Stimulated activated naive CD8-positive, alpha-beta T cell treated with anti-CD3 and anti-CD28 coated beads, Interleukin-15, amount 100 ng/mL, for 72 hours (primary cell): ENCODE measurements around the gene SOX6.

Experiments
- ATAC-seq: fragments of 150-1000 bp; cut with Tn5 transposase; 2 replicates; pipeline ENCODE4 v1.10.0; 2021; ENCODE audit warnings: mild to moderate bottlenecking, moderate library complexity
- DNase-seq, 2 donors: peaks; one replicate each; pipeline ENCODE4 v3.0.0; 2021 to 2022
- H3K27ac Mint-ChIP-seq, 2 donors: one replicate each; pipeline ENCODE4 v1.8.0; 2022; ENCODE audit warnings: mild to moderate bottlenecking in 2 of 2, mixed read lengths in 2 of 2, moderate library complexity in 2 of 2
- H3K27me3 Mint-ChIP-seq: one replicate; pipeline ENCODE4 v1.8.0; 2022; ENCODE audit warnings: mixed read lengths
- H3K4me1 Mint-ChIP-seq: one replicate; pipeline ENCODE4 v1.8.0; 2022; ENCODE audit warnings: mild to moderate bottlenecking, mixed read lengths
- H3K4me3 Mint-ChIP-seq, 2 donors: one replicate each; pipeline ENCODE4 v1.8.0; 2022; ENCODE audit warnings: mild to moderate bottlenecking in 2 of 2, mixed read lengths in 2 of 2, moderate library complexity in 1 of 2
- H3K9me3 Mint-ChIP-seq, 2 donors: one replicate each; pipeline ENCODE4 v1.8.0; 2022; ENCODE audit warnings: mixed read lengths in 2 of 2

SOX6 gene

DNA sequence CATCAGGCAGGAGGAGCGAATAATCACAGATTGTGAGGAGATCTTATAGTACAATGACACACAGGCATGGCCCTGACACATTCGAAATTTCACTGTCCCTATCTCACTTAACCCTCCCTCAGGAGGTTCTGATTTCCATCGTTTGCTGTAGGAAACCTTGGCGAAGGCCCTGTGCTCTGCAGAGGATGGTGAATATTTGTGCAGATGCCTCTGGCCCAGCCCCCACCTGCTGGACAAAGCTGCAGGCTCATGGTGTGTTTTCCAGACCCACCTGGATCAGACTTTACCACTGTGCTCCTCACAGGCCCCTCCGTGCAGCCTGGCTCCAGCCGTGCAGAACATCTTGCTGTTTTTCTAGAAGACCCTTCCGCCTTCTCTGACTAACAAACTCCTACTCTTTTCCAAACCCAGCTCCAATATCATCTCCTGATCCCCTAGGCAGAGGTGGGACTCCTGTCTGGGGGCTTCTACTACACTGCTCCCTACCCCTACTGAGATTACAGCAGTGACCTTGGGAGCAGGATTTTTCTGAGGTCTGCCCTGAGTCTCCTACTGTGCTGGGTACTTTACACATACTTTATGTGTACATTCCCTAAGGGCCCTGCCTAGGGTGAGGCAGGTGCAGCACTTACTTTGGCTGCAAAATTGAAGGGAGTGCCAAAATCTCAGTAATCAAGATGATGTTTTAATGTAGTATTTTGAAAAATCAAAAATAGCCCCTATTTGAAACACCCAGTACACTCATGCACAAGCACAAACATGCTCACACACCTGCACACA is 412.7 kb downstream of the SOX6 start:
- H3K27me3 Mint-ChIP-seq = no peaks in the 10 kb centered on the region

DNA sequence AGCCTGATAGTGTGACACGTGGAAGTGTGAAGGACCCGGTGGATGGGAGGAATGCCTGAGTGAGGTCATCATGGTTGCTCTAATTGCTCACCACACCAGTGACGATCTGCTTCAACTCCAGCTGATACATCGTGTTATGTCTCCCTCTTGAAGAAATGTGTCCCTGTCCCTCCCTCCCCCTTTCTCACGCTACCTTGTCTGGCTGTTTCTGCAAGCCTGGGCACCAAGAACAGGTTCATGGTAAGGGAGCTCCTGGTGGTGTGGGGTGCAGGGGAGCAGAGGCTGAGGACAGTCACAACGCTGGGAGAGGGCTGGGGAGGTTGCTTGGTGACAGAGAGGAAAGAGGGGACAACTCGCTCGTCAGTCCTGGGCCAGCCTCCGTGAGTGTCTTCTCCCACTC is 413.4 kb downstream of the SOX6 start:
- peaks cover 5 to 6% of the 10 kb centered on the region in 2 donors for H3K9me3 Mint-ChIP-seq
- DNase-seq = no peak
- H3K4me1 Mint-ChIP-seq = no peaks in the 10 kb centered on the region
- ATAC-seq = no peak
- H3K27ac Mint-ChIP-seq = no peak overlapping the region
- H3K4me3 Mint-ChIP-seq = no peak overlapping the region
- no peaks in the 10 kb centered on the region for H3K27me3 Mint-ChIP-seq

More for the DNA sequence above, 412.7 kb downstream of the SOX6 start:
- no peak overlapping the region for H3K4me3 Mint-ChIP-seq
- ATAC-seq (no peak), DNase-seq (no peak)
- no peaks in the 10 kb centered on the region for H3K4me1 Mint-ChIP-seq
- H3K27ac Mint-ChIP-seq = no peak overlapping the region
- peaks cover 5 to 6% of the 10 kb centered on the region in 2 donors for H3K9me3 Mint-ChIP-seq

DNA sequence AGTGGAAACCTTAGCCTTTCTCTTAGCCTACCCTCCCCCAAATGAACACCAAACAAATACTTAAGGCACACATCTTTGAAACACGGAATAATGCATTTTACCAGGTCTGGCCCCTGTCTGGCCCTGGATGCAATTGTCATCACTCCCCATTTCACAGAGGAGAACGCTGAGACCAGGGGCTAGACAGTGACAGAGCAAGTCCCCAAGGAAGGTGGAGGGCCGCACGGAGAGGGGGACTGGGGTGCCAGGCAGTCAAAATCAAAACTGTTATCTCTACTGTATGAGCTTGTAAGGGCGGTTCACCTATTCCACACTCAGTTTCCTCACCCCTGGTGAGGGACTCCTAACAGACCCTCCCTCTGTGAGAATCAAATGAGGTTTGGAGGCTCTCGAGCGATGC is 414.2 kb downstream of the SOX6 start:
- Mint-ChIP-seq H3K4me1 (no peaks in the 10 kb centered on the region), H3K4me3 (no peak overlapping the region), H3K27ac (no peak overlapping the region), H3K27me3 (no peaks in the 10 kb centered on the region), H3K9me3 (no peaks in the 10 kb centered on the region)
- ATAC-seq = no peak
- DNase-seq = no peak

DNA sequence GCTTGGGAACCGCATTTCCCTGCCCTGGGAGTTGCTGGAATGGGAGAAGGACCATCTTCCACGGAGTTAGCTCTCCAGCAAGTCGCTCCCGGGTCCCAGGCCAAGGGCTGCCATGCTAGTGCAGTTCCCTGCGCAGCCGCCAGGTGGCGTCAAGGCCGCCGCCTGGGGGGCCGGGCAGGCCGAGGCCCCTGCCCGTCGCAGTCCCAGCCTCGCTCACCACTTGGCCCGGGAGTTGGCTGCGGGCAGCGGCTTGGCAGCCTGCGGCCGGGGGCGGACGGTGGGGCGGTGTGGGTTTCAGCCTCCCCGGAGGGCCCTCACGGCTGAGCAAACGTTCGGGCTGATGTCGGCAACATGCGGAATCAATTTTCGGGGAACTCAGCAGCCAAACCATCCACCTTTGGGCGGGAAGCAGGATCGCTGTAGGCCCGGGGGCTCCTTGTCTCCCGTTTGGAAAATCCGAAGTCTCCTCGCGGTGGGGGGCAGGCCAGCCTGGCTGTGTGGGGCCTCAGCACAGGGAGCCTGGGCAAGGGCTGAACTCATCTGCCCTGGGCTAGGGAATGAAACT is 415.1 kb downstream of the SOX6 start:
- ATAC-seq (peak; percentile 33), DNase-seq (peak; percentile 18 to 26)
- Mint-ChIP-seq H3K4me3 (no peak overlapping the region), H3K27ac (no peak overlapping the region), H3K27me3 (no peaks in the 10 kb centered on the region), H3K4me1 (no peaks in the 10 kb centered on the region), H3K9me3 (no peaks in the 10 kb centered on the region)

DNA sequence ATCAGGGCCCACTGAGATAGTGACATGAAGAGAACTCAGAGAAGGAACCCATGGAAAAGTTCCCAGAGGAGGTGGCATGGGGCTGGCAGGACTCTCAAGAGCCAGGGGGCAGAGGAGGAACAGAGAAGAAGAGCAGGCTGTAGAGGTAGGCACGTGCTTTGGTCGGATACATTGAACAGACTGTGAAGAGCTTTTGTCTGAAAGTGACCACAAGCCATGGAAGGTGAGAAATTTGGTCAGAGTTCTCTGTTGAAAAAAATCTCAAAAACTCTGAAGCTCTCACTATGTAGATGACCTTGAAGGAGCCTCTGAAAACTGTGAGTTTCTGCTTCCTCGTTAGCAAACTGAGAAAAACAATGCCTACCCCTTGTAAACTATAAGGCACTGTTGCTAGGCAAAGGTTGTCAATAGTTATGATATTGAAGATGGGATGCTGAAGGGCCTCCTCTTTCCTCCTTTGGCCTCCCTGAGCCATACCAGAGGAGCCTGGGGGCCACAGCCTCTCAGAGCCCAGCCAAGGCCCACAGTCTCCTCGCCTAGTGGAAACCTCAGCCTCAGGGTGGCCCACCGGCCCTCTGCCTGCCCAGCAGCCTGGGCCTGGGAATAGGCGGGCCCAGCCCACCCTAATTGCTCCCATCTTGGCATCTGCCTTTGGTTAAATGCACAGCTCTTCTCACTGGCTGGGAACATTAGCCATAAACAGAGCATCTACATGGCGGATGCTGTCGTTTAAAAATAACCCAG is 415.7 kb downstream of the SOX6 start:
- ATAC-seq (no peak), DNase-seq (no peak)
- Mint-ChIP-seq H3K4me1 (no peaks in the 10 kb centered on the region), H3K27me3 (no peaks in the 10 kb centered on the region), H3K9me3 (no peaks in the 10 kb centered on the region), H3K27ac (no peak overlapping the region), H3K4me3 (no peak overlapping the region)

DNA sequence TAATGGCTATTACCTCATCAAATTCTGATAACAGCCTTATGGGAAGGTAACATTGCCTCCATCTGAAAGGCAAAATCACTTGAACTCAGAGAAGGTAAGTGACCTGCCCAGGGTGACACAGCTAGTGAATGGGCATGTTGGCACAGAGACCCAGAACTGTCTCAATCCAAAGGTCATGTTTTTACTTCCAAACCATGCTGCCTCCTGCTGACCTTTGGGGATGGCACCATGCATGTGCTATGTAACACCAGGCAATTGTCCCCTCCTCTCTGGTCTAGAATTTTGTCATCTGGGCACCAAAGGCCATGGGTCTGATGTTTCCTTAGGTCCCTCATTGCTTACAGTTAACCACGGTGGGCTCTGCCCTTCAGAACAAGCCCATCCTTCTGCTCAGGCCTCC is 417.4 kb downstream of the SOX6 start:
- no peaks in the 10 kb centered on the region for H3K4me1 Mint-ChIP-seq
- no peak overlapping the region for H3K27ac Mint-ChIP-seq
- H3K27me3 Mint-ChIP-seq = peaks cover 8% of the 10 kb centered on the region
- no peak overlapping the region for H3K4me3 Mint-ChIP-seq
- DNase-seq = no peak
- H3K9me3 Mint-ChIP-seq = peaks cover 0 to 8% of the 10 kb centered on the region in 2 donors
- no peak for ATAC-seq

DNA sequence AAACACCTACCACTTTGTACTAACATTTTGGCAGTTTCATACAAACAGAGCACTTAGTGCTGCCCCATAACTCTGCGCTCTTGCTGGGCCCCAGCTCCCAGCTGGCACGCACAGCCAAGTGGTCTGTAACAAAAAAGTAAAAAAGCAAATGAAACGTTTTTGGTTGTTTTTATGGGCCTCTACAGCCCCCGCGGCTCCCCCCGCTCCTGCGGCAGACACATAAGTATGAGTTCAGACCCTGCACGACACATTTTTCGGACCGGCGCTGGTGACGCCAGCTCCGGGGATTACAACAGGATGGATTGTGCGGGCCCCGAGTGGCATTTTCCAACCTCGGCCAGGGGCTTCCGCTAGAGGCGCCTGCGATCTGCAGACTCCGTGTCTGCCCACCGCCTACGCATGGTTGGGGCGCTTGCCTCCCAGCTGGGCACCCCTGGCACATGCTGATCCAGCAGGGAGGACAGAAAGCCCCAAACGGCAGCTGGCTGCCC is 418.2 kb downstream of the SOX6 start:
- DNase-seq = no peak
- Mint-ChIP-seq H3K9me3 (peaks cover 0 to 8% of the 10 kb centered on the region in 2 donors), H3K4me1 (no peaks in the 10 kb centered on the region), H3K27me3 (peaks cover 15% of the 10 kb centered on the region), H3K27ac (no peak overlapping the region), H3K4me3 (no peak overlapping the region)
- no peak for ATAC-seq

DNA sequence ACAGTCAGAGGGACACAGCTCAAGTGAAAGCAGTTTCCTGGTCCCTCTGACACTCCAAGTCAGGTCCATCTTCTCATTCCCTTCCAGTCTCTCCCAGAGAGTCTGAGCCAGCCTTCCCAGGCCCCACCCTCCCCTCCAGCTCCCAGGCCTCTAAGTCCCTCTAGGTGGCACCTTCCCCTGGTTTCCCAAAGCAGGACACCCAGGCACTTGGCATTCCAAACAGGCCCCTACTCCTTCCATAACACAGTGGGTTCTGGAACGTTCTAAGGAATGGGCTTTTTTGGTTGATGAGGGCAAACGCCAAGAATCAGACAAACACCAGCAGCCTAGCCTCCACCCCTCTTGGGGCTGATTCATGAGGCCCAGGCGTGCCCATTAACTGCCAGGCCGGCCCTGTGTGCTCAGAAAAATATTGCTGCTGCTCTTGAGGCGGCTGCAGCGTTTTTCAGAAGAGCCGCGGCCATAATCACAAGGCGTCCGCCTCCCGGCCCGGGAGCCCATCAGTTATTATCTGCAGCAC is 418.7 kb downstream of the SOX6 start:
- Mint-ChIP-seq H3K4me3 (no peak overlapping the region), H3K4me1 (no peaks in the 10 kb centered on the region), H3K9me3 (peaks cover 0 to 8% of the 10 kb centered on the region in 2 donors), H3K27me3 (peaks cover 15% of the 10 kb centered on the region), H3K27ac (no peak overlapping the region)
- ATAC-seq = no peak
- DNase-seq = no peak

DNA sequence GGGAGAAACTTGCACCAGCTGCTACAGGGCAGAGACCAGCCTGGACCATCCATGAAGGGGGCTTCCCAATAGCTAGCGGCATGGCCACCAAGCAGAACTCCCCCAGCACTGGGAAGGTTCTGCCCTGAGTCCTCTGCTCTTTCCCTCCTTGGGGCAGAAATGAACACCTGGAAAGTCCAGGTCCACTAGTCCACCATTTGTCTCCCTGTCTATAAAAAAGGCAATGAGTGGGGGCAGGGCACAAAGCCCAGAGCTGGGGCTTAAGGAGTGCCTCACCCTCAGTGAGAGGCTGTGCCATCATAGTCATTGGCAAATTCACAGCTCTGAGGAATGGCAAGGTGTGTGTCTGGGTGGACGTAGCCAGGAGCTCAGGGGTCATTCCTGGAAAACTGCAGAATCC is 420.3 kb downstream of the SOX6 start:
- Mint-ChIP-seq H3K27me3 (peaks cover 15% of the 10 kb centered on the region), H3K9me3 (peaks cover 5 to 8% of the 10 kb centered on the region in 2 donors), H3K4me1 (no peaks in the 10 kb centered on the region), H3K4me3 (no peak overlapping the region), H3K27ac (no peak overlapping the region)
- ATAC-seq (no peak), DNase-seq (no peak)

DNA sequence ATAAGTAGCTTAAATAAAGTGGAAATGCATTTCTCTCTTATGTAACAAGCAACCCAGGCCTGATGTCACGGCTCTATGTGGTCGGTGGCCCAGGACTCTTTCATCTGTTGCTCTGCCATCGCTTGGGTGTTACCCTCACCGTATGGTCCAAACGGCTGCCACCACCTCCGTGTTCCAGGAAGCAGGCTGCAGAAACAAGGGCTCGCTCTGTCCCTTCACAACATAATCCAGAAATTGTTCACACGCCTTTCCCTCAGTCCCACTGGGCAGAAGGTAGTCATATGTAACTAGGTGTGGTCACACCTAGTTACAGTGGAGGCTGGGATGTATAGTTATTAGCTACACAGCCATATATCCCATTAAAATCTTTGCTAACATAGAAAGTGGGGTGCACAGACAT is 421.0 kb downstream of the SOX6 start:
- Mint-ChIP-seq H3K4me3 (no peak overlapping the region), H3K27me3 (peaks cover 15% of the 10 kb centered on the region), H3K9me3 (peaks cover 5 to 14% of the 10 kb centered on the region in 2 donors), H3K4me1 (no peaks in the 10 kb centered on the region), H3K27ac (peak overlapping the region in 1 of 2 donors; percentile 16)
- no peak for DNase-seq
- ATAC-seq = no peak

DNA sequence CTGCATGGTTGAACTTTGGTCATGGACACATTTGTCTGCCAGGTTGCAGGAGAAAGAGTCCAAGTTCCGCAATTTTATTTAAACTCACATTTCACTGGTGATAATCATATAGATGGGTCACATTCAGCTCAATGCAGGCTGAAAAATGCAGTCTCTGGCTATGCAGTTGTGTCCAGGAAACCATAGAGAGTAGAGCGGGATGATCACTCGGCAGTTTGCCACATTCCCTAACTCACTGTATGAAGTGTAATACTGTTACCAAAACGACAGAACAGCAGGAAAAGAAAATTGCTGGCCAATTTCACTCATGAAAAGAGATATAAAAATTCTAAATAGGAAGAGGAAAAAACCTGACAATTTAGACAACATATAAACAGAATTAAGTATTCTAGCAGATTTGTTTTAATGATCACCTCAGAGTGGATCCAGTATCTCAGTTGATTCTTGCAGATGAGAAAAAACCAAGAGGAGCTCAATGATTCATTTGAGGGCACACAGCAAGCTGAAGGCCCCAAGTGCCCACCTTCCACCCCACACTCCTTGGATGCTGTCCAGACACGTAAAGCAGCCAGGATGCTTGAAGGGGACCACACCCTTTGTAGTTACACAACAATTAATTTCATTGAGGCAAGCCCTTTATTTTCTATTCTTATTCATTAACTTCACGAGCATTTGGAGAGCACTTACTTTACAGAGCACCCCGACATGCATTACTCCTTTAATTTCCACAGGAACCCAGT is 422.3 kb downstream of the SOX6 start:
- peaks cover 12 to 14% of the 10 kb centered on the region in 2 donors for H3K9me3 Mint-ChIP-seq
- DNase-seq (no peak), ATAC-seq (no peak)
- H3K4me3 Mint-ChIP-seq = no peak overlapping the region
- peaks cover 15% of the 10 kb centered on the region for H3K27me3 Mint-ChIP-seq
- H3K4me1 Mint-ChIP-seq = no peaks in the 10 kb centered on the region
- no peak overlapping the region for H3K27ac Mint-ChIP-seq

DNA sequence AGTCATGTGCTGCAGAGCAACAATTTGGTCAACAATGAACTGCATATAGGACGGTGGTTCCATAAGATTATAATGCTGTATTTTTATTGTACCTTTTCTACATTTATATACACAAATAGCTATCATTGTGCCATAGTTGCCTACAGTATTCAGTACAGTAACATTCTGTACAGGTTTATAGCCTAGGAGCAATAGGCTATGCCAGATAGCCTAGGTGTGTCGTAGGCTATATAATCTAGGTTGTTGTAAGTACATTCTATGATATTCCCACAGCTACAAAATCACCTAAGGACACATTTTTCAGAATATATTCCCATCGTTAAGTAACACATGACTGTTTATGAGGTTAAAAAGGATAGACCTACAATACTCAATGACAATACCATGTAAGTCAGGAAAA is 423.9 kb downstream of the SOX6 start:
- peaks cover 12 to 20% of the 10 kb centered on the region in 2 donors for H3K9me3 Mint-ChIP-seq
- no peak overlapping the region for H3K4me3 Mint-ChIP-seq
- no peaks in the 10 kb centered on the region for H3K4me1 Mint-ChIP-seq
- peaks cover 15% of the 10 kb centered on the region for H3K27me3 Mint-ChIP-seq
- ATAC-seq (no peak), DNase-seq (no peak)
- no peak overlapping the region for H3K27ac Mint-ChIP-seq

DNA sequence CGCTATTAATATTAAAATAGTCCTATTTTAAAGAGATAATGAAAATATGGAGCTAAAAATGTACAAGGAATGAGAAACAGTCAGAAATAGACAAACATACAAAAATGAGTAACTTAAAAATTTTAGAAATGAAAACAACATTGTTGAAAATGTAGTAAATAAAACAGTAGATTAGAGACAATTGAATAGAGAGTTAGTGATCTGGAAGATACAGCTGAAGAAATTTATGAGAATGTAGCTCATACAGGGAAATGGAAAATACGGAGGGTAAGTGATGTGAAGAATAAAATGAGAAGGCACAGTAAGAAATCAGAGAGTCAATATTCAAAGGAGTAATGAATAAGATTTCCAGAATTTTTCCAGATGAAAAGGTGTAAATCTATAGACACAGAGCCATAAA is 424.8 kb downstream of the SOX6 start:
- no peak for ATAC-seq
- H3K4me1 Mint-ChIP-seq = no peaks in the 10 kb centered on the region
- H3K27me3 Mint-ChIP-seq = peaks cover 15% of the 10 kb centered on the region
- H3K27ac Mint-ChIP-seq = no peak overlapping the region
- peaks cover 12 to 20% of the 10 kb centered on the region in 2 donors for H3K9me3 Mint-ChIP-seq
- no peak overlapping the region for H3K4me3 Mint-ChIP-seq
- no peak for DNase-seq

DNA sequence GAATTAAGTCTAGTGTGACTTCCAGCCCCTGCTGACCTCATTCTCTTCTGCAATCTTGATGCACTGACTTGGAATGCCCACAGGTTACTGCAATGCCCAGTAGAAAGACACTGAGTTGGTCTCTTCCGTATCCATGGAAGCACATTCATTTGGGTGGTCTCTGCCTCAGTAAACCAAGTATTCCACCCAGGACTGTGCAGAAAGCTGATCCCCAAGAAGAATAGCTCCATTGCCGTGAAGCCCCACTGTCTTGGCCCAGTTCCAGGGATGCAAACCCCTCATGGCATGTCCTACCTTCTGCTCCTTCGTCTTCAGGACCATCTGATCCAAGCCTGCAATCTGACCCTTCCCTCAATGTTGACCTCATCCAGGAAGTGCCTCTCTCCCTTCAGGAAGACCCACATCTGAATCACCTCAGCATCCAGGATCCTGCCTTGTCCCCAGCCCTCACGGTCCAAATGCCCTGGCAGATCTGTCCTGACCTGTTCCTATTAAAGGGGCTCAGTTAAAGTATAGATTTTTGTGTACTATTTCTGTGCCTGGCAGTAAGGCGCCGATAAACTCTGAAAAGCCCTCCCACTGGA is 425.8 kb downstream of the SOX6 start:
- H3K4me3 Mint-ChIP-seq = no peak overlapping the region
- ATAC-seq (no peak), DNase-seq (no peak)
- H3K9me3 Mint-ChIP-seq = peaks cover 12 to 20% of the 10 kb centered on the region in 2 donors
- no peak overlapping the region for H3K27ac Mint-ChIP-seq
- H3K27me3 Mint-ChIP-seq = peaks cover 15% of the 10 kb centered on the region
- H3K4me1 Mint-ChIP-seq = no peaks in the 10 kb centered on the region

DNA sequence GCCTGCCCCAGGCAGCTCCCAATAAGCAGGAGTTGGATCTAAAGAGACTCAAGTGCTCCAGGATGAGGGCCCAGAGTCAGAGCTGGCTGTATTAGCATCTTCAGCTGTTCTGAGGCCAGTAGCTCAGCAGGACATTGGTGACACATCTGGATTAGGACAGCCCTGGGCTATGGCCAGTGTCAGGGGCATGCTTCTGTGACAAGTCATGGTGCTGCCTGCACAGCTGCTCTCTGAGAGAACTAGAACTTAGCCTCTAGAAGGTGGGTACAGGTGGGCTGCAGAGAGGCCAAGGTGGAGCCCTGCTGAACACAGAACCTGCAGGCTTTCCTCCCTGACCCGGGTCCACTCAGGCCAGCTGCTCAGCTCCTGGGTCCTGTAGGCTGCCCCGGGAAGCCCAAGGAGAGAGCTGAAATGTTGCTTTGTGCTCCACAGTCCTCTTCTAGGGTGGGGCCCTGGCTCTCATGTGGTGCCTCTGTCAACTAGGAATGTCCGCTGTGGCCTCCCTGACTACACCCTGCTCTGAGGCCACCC is 426.9 kb downstream of the SOX6 start:
- peaks cover 12% of the 10 kb centered on the region in 2 donors for H3K9me3 Mint-ChIP-seq
- H3K27me3 Mint-ChIP-seq = peaks cover 10% of the 10 kb centered on the region
- H3K4me1 Mint-ChIP-seq = no peaks in the 10 kb centered on the region
- ATAC-seq (peak; percentile 26), DNase-seq (no peak)
- no peak overlapping the region for H3K4me3 Mint-ChIP-seq
- no peak overlapping the region for H3K27ac Mint-ChIP-seq
